ENCODE data around the gene SEM1.

SEM1 gene

DNA sequence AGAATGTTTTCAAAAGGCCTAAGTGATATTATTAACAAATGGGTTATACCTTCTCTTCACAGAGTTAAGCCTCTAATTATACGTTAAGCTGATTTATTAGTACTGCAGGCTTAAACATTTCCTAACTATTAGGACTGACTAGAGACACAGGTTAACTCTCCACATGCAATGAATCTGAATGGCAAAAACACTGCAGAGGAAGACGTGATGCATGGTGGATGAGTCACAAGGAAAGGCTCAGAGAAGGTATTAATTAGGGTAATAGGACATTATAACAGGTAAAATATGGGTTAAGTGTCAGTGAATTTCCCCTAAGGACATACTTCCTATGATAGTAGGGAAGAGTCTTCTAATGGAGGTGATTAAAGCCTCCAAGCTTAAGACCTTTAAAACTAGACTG lies 24.7 kb upstream of the SEM1 start:
- Histone ChIP-seq H3K4me1 (ENCODE audit: low read length) (no peaks in the 10 kb centered on the region), H3K4me3 (ENCODE audit: low read length) (no peak overlapping the region), H3K4me2 (ENCODE audit: low read length) (no peak overlapping the region), H4K20me1 (ENCODE audit: insufficient read depth, low read length) (no peaks in the 10 kb centered on the region), H3K9ac (ENCODE audit: low read length) (no peak overlapping the region), H3K27me3 (ENCODE audit: low read depth, low read length) (no peaks in the 10 kb centered on the region; the same call in none of the 2 replicates), H2AFZ (ENCODE audit: low read depth, low read length) (no peak overlapping the region), H3K36me3 (replicated peaks; ENCODE audit: low read depth, low read length) (no peaks in the 10 kb centered on the region), H3K79me2 (ENCODE audit: low read length) (no peaks in the 10 kb centered on the region), H3K9me3 (ENCODE audit: insufficient read depth, low read length) (no peaks in the 10 kb centered on the region), H3K27ac (ENCODE audit: low read length) (no peak overlapping the region)
- no peak for TF ChIP-seq EZH2phosphoT487 (IDR thresholded peaks at IDR 0.05; ENCODE audit: low read depth)
- TF ChIP-seq, protein P1, sequence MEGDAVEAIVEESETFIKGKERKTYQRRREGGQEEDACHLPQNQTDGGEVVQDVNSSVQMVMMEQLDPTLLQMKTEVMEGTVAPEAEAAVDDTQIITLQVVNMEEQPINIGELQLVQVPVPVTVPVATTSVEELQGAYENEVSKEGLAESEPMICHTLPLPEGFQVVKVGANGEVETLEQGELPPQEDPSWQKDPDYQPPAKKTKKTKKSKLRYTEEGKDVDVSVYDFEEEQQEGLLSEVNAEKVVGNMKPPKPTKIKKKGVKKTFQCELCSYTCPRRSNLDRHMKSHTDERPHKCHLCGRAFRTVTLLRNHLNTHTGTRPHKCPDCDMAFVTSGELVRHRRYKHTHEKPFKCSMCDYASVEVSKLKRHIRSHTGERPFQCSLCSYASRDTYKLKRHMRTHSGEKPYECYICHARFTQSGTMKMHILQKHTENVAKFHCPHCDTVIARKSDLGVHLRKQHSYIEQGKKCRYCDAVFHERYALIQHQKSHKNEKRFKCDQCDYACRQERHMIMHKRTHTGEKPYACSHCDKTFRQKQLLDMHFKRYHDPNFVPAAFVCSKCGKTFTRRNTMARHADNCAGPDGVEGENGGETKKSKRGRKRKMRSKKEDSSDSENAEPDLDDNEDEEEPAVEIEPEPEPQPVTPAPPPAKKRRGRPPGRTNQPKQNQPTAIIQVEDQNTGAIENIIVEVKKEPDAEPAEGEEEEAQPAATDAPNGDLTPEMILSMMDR (IDR thresholded peaks at IDR 0.05; ENCODE audit: low read depth, low read length) = no peak

DNA sequence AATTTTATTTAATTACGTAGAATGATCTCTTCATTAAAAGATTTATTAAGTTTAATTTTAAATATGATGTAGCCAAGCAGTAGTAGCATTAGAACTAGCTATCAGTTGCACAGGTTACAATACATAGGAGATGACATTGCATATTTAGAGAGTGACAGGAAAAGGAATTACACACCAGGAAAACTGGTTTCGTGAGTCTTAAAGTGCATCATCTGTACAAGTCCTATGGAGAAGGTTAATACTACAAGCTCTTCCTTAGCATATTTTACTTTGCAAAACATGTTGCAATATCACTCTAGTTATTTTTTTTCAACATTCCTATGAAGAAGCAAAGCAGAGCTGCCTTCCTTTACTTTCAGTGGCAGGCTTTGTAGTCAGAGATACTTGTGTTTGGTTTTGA lies 20.2 kb upstream of the SEM1 start:
- H3K4me3 ChIP-seq (ENCODE audit: low read length) = no peak overlapping the region
- TF ChIP-seq, protein P1 (IDR thresholded peaks at IDR 0.05; ENCODE audit: low read depth, low read length) = no peak
- no peak for TF ChIP-seq EZH2phosphoT487 (IDR thresholded peaks at IDR 0.05; ENCODE audit: low read depth)
- H3K36me3 ChIP-seq (replicated peaks; ENCODE audit: low read depth, low read length) = no peaks in the 10 kb centered on the region
- H4K20me1 ChIP-seq (ENCODE audit: insufficient read depth, low read length) = no peaks in the 10 kb centered on the region
- H3K27ac ChIP-seq (ENCODE audit: low read length) = no peak overlapping the region
- H3K4me1 ChIP-seq (ENCODE audit: low read length) = no peaks in the 10 kb centered on the region
- H3K27me3 ChIP-seq (ENCODE audit: low read depth, low read length) = no peaks in the 10 kb centered on the region
- no peaks in the 10 kb centered on the region for H3K9me3 ChIP-seq (ENCODE audit: insufficient read depth, low read length)
- no peak overlapping the region for H3K4me2 ChIP-seq (ENCODE audit: low read length)
- H3K9ac ChIP-seq (ENCODE audit: low read length) = no peak overlapping the region
- H3K79me2 ChIP-seq (ENCODE audit: low read length) = no peaks in the 10 kb centered on the region
- H2AFZ ChIP-seq (ENCODE audit: low read depth, low read length) = no peak overlapping the region

DNA sequence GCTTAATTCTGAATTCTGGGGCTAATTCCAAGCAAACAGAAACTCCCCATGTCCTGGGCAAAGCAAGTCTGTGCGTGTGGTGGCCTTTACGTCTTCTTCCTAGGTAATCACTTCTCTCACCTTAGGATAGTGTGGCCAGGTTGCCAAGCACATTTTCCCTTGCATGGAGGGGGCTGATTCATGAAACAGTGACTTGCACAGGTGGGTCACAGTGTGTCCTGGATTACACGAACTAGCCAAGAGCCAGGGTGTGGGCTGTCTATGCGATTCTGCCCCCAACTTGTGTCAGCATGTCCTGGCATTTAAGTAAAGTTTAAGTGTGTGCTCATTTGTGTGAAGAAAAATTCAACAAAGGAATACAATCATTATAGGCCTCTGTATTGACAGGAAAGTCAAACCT lies 18.5 kb upstream of the SEM1 start:
- Histone ChIP-seq H2AFZ (ENCODE audit: low read depth, low read length) (no peak overlapping the region), H3K27me3 (ENCODE audit: low read depth, low read length) (no peaks in the 10 kb centered on the region), H3K9me3 (ENCODE audit: insufficient read depth, low read length) (no peaks in the 10 kb centered on the region), H3K79me2 (ENCODE audit: low read length) (no peaks in the 10 kb centered on the region), H3K4me2 (ENCODE audit: low read length) (no peak overlapping the region), H3K4me3 (ENCODE audit: low read length) (no peak overlapping the region), H3K36me3 (replicated peaks; ENCODE audit: low read depth, low read length) (no peaks in the 10 kb centered on the region), H3K9ac (ENCODE audit: low read length) (no peak overlapping the region), H3K27ac (ENCODE audit: low read length) (no peak overlapping the region), H4K20me1 (ENCODE audit: insufficient read depth, low read length) (no peaks in the 10 kb centered on the region), H3K4me1 (ENCODE audit: low read length) (no peaks in the 10 kb centered on the region)
- TF ChIP-seq, protein P1 (IDR thresholded peaks at IDR 0.05; ENCODE audit: low read depth, low read length) = no peak
- no peak for TF ChIP-seq EZH2phosphoT487 (IDR thresholded peaks at IDR 0.05; ENCODE audit: low read depth)

DNA sequence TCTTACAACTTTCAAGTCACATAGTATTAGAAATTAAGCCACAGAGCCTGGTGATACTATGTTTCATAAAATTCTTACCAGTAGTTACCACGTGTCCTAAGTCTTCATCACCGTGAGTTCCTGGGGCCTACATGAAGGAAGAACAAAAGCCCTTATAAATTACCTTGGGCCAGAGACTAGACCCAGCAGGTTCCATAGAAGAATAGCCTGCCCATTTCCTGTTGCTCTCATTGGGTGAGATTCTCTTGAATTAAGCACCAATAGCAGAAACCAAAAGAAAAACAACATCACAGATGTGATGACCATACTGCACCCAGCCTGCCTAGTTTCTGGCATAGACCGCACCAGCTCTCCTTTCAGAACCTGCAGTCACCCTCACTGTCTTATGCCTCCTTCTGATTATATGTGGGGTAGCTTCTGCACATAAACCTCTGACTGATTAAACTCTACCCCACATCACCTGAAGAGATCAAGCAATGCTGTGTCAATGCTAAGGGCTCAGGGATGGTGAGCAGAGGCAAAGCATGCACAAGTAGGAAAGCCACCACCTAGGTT lies 18.0 kb upstream of the SEM1 start:
- Histone ChIP-seq H2AFZ (ENCODE audit: low read depth, low read length) (no peak overlapping the region), H3K36me3 (replicated peaks; ENCODE audit: low read depth, low read length) (no peaks in the 10 kb centered on the region), H3K27me3 (ENCODE audit: low read depth, low read length) (no peaks in the 10 kb centered on the region), H3K9me3 (ENCODE audit: insufficient read depth, low read length) (no peaks in the 10 kb centered on the region), H4K20me1 (ENCODE audit: insufficient read depth, low read length) (no peaks in the 10 kb centered on the region), H3K4me3 (ENCODE audit: low read length) (no peak overlapping the region), H3K27ac (ENCODE audit: low read length) (no peak overlapping the region), H3K4me1 (ENCODE audit: low read length) (no peaks in the 10 kb centered on the region), H3K79me2 (ENCODE audit: low read length) (no peaks in the 10 kb centered on the region), H3K4me2 (ENCODE audit: low read length) (no peak overlapping the region), H3K9ac (ENCODE audit: low read length) (no peak overlapping the region)
- no peak for TF ChIP-seq EZH2phosphoT487 (IDR thresholded peaks at IDR 0.05; ENCODE audit: low read depth)
- TF ChIP-seq, protein P1 (IDR thresholded peaks at IDR 0.05; ENCODE audit: low read depth, low read length) = no peak
